CD4-positive, alpha-beta T cell treated with Interleukin-2 at 100 ng/mL for 4 hours (primary cell): Measurements from ENCODE around the gene GRIP2.
"Not testable (repeated sequence)": the region's sequence is repeated elsewhere in the genome, so short reads cannot be mapped to it uniquely, and the experiment has no call there.

Source experiments
- DNase-seq: peaks from one replicate; pipeline ENCODE4 v3.0.0-alpha.2; 2020; ENCODE audit warnings: low spot score

GRIP2 gene

GRCh38 chr3:14520967-14521366, 19.2 kb downstream of the GRIP2 start:
- no peak for DNase-seq

- DNase-seq, result no peak
These were observed 20.0 kb downstream of the GRIP2 start for GRCh38 chr3:14520149-14520548.

DNA sequence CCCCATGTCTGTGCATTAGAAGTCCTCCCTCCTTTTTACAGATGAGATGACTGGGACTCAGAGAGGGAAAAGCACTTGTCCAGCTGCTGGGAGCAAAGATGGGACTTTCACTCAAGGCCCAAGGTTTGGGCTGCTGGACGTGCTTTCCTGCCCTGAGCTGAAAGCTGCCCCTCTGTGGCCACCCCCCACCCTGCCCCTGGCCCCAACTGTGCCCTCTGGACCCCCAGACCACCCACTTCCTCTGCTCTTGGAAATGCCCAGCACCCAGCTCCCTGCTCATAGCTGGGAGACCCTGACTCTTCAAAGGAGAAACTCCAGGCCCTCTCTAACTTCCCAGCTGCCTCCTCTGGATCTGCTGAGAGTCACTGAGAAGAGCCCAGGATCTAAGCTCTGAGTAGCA, 20.7 kb downstream of the GRIP2 start:
- DNase-seq, result no peak

DNA sequence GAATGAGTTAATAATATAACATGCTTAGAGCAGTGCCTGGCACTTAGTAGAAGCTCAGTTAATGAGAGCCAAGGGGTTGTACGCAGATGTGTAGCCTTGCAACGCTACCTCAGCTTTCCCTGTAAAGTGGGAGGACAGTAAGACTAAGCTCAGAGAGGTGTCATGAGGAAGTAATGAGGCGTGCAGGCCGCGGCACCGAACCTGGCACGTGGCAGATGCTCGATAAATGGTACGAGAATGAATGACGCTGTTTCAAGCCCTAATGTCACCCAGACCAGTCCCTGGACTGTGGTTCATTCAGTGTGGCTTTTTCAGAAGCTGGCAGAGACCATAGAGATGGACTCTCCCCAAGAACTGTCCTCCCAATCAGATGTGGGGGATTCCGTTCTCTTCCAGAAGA, 21.2 kb downstream of the GRIP2 start:
- DNase-seq, result no peak

- DNase-seq, result no peak
These were observed 21.7 kb downstream of the GRIP2 start for GRCh38 chr3:14518432-14518802.

GRCh38 chr3:14517601-14518431, 22.3 kb downstream of the GRIP2 start:
- no peak for DNase-seq

DNA sequence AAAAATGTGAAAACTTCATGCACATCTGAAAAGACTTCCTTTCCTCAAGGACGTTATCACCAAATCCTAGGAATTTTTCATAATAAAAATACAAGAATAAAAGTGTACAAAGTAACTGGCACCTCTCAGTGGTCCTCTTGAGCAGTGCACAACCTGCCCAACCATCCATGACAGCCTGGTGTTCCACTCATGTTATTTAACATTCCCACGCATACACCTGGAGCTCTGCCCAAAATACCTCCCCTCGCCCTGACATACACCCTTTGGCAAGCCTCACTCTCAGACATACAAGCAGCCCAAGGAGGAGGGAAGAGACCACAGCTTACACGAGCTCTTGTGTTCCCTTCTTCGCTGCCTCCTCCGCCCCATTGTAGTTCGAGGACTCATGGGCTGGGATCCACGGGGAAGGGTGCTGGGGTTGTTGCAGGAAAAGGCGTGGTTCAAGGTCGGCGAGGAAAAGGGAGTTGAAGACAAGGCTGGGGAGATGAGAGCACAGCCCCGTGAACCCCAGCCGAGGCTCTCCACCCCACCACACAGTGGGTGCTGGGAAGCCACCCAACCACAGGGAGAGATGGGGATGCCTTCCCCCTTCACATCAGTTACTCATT, 23.3 kb downstream of the GRIP2 start:
- no peak for DNase-seq

DNA sequence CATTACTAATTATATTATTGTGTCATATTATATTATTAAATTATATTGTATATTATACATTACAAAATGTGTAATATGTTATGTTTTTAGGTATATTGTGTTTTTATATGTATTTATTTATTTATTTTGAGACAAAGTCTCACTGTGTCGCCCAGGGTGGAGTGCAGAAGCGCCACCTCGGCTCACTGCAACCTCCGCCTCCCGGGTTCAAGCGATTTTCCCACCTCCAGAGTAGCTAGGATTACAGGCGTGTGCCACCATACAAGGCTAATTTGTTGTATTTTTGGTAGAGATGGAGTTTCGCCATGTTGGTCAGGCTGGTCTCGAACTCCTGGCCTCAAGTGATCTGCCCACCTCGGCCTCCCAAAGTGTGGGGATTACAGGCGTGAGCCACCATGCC, 24.6 kb downstream of the GRIP2 start:
- DNase-seq, result not testable (repeated sequence)

DNA sequence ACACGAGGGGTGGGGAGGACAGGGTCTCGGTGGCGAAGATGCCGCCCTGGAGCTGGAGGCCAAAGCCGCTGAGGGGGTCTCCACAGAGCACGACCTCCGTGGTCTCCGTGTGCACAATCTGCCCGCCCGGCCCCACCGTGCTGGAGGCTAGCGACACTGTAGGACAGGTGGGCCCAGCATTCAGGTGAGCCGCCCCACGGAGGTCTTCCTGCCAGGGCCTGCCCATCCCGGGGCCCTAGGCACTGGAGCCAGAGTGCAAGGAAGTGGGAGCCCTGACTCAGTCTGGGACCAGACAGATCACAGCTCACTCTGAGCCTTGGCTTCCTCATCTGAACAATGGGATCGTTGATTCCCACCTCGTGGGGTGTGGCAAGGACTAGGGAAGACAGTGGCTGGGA, 25.8 kb downstream of the GRIP2 start:
- DNase-seq, result no peak

- no peak for DNase-seq
These were observed 26.4 kb downstream of the GRIP2 start for GRCh38 chr3:14513566-14514322.

DNA sequence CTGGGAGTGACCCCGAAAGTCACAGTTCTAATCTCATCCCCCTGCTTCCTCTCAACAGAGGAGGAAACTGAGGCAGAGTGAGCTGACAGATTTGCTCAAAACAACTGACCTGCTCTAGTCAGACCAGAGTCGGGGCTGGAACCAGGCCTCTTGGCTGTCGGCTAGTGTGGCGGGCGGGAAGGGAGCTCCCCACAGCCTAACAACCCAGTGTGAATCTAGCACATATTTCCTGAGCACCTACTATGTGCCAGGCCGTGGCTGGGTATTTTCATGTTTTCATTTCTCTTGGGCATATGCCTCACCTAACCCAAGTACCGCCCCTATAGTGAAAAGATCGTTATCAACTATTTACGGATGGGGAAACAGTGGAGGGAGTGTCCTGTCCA, 27.2 kb downstream of the GRIP2 start:
- DNase-seq, result no peak

- no peak for DNase-seq
These were observed 27.7 kb downstream of the GRIP2 start for GRCh38 chr3:14512281-14512941.

- DNase-seq, result no peak
These were observed 28.4 kb downstream of the GRIP2 start for GRCh38 chr3:14511623-14512280.

DNA sequence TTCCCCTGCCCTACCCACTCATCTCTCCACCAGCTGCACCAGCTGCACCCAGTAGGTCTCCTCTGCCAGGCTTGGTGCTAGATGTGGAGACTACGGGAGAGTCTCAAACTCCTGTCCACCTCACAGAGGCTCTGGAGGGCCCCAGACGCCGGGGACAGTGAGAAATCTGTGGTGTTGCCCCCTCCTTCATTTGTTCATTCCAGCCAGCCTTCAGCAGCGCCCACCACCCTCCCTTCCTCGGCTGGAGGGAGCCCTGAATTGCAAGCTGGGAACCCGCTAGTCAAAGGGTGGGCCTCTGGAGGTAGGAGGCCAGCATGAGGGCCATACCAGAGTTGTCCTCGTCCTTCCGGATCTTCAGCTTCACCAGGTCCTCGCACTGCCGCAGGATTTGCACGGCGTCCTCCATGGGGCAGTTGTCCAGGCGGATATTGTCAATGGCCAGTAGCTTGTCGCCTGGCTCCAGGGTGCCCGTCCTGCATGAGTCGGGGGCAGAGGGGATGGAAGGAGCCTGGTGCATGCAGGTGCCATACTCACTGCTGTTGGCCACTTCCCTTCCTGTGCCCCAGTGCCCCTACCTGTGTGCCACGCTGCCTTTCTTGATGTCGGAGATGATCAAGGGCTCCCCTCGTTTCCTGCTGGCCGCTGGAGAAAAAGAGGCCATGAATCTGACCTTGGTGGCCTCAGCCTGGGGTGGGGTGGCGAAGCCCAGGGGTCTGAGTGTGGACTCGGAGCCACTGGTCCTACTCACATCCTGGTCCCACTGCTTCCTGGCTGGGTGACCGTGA, 29.1 kb downstream of the GRIP2 start:
- no peak for DNase-seq

GRCh38 chr3:14509796-14510100, 30.4 kb downstream of the GRIP2 start:
- DNase-seq, result no peak

GRCh38 chr3:14508966-14509795, 31.0 kb downstream of the GRIP2 start:
- DNase-seq, result peak; percentile 64

DNA sequence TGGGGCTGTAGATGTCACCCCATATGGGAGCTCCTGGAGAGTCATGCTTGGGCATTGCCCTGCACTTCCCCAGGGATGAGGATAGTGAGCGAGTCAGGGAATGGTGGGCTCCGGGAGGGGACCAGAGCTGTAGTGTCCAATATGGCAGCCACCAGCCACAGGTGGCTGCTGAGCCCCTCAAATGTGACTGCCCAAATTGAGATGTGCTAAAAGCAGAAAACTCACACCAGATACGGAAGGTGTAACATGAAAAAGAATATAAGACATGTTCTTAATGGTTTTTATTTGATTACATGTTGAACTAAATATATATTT, 31.7 kb downstream of the GRIP2 start:
- no peak for DNase-seq

GRCh38 chr3:14507757-14508504, 32.2 kb downstream of the GRIP2 start:
- DNase-seq, result no peak

DNA sequence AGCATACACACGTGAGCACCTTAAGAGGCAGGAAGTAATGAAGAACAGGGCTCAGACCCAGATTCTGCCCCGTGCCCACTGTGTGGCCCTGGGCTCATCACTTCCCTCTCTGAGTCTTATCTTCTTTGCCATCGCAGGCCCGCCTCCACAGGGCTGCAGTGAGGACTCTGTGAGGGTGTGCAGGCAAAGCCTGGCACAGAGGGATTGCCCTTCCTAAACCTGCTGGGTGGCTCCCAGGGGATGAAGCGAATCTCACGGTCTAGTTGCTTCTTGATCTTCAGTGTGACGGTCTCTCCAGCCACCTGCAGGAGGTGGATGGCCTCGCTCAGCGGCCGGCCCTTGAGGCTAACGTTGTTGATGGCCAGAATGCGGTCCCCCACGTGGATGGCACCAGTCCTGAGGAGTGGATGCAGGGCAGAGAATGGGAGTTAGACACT, 32.8 kb downstream of the GRIP2 start:
- DNase-seq, result no peak
